HepG2 (cell line): ENCODE measurements around the gene SERTAD2. TPM values are rescaled to one million over a fixed set of nuclear protein-coding genes. Genes with fewer than 3 reads are reported as not detected.

ENCODE experiments used
- ASH2L ChIP-seq: fragments of 300-600, 200-600 bp; sonication (generic); IDR thresholded peaks from 2 replicates; pipeline ENCODE4 v1.7.0; 2017; ENCODE audit warnings: low read depth, mild to moderate bottlenecking, moderate library complexity, mixed read lengths, low read length; ENCODE audit not compliant: insufficient read length
- GATAD2A ChIP-seq: IDR thresholded peaks from 2 replicates; pipeline ENCODE4 v1.6.1; 2016
- HDAC1 ChIP-seq: sonication (generic); formaldehyde crosslinking; IDR thresholded peaks from 2 replicates; pipeline ENCODE4 v1.5.1; 2020; ENCODE audit warnings: mild to moderate bottlenecking, missing genetic modification reagents
- KDM6A ChIP-seq: IDR thresholded peaks from 2 replicates; pipeline ENCODE4 v1.6.1; 2016; ENCODE audit warnings: low read depth
- KMT2A ChIP-seq: sonication (generic); formaldehyde crosslinking; IDR thresholded peaks from 2 replicates; pipeline ENCODE4 v1.4.0; 2020; ENCODE audit warnings: missing genetic modification reagents
- LRRFIP1 ChIP-seq: sonication (generic); formaldehyde crosslinking; conservative IDR thresholded peaks from 2 replicates; pipeline ENCODE4 v1.4.0; 2020; ENCODE audit warnings: missing genetic modification reagents
- MAX ChIP-seq: IDR thresholded peaks from 2 replicates; pipeline ENCODE4 v1.6.1; 2012; ENCODE audit warnings: inconsistent platforms
- NRL ChIP-seq: sonication (generic); formaldehyde crosslinking; IDR thresholded peaks from 2 replicates; pipeline ENCODE4 v1.5.0; 2020; ENCODE audit warnings: missing genetic modification reagents, mild to moderate bottlenecking, moderate library complexity, borderline replicate concordance
- POGZ ChIP-seq: sonication (generic); formaldehyde crosslinking; IDR thresholded peaks from 2 replicates; pipeline ENCODE4 v1.4.0; 2020; ENCODE audit warnings: mild to moderate bottlenecking, missing genetic modification reagents
- SIN3B ChIP-seq: fragments of 150-350 bp; IDR thresholded peaks from 2 replicates; pipeline ENCODE4 v1.6.1; 2014; ENCODE audit warnings: low read length
- SMAD3 ChIP-seq: sonication (generic); formaldehyde crosslinking; IDR thresholded peaks from 2 replicates; pipeline ENCODE4 v1.4.0; 2020; ENCODE audit warnings: missing genetic modification reagents
- TARDBP ChIP-seq: sonication (generic); formaldehyde crosslinking; IDR thresholded peaks from 2 replicates; pipeline ENCODE4 v1.8.0; 2022; ENCODE audit warnings: mild to moderate bottlenecking, missing genetic modification reagents
- TBX3 ChIP-seq: fragments of 450-650 bp; IDR thresholded peaks from 2 replicates; pipeline ENCODE4 v1.6.1; 2017; ENCODE audit warnings: antibody characterized with exemption, mild to moderate bottlenecking, inconsistent platforms, borderline replicate concordance
- TFDP2 ChIP-seq: sonication (generic); formaldehyde crosslinking; IDR thresholded peaks from 2 replicates; pipeline ENCODE4 v1.4.0; 2020; ENCODE audit warnings: missing genetic modification reagents
- TGIF2 ChIP-seq: IDR thresholded peaks from 2 replicates; pipeline ENCODE4 v1.6.1; 2016; ENCODE audit warnings: control low read depth, missing compliant biosample characterization
- YY1 ChIP-seq: IDR thresholded peaks from 2 replicates; pipeline ENCODE4 v1.6.1; 2011; ENCODE audit warnings: low read length, low read depth, moderate library complexity, mild to moderate bottlenecking; ENCODE audit not compliant: insufficient read depth, insufficient replicate concordance
- ZNF142 ChIP-seq: sonication (generic); formaldehyde crosslinking; IDR thresholded peaks from 2 replicates; pipeline ENCODE4 v1.4.0; 2020; ENCODE audit warnings: missing genetic modification reagents
- ZNF235 ChIP-seq: sonication (generic); formaldehyde crosslinking; IDR thresholded peaks from 2 replicates; pipeline ENCODE4 v1.8.1; 2023; ENCODE audit warnings: mild to moderate bottlenecking, missing genetic modification reagents, borderline replicate concordance
- ZNF274 ChIP-seq: sonication (generic); formaldehyde crosslinking; IDR thresholded peaks from 2 replicates; pipeline ENCODE4 v1.5.1; 2020; ENCODE audit warnings: mild to moderate bottlenecking, missing genetic modification reagents
- ZNF382 ChIP-seq: sonication (generic); formaldehyde crosslinking; IDR thresholded peaks from 2 replicates; pipeline ENCODE4 v1.5.0; 2020; ENCODE audit warnings: missing genetic modification reagents, mild to moderate bottlenecking, borderline replicate concordance
- ZNF766 ChIP-seq: sonication (generic); formaldehyde crosslinking; IDR thresholded peaks from 2 replicates; pipeline ENCODE4 v1.5.0; 2020; ENCODE audit warnings: missing genetic modification reagents, borderline replicate concordance
- ZSCAN22 ChIP-seq: sonication (generic); formaldehyde crosslinking; IDR thresholded peaks from 2 replicates; pipeline ENCODE4 v1.4.0; 2020; ENCODE audit warnings: mild to moderate bottlenecking, missing genetic modification reagents
- polyA plus RNA-seq, 8 experiments: library from polyadenylated mRNA; depleted of rRNA in 3 of 8; stranded (reverse) in 7 of 8; unstranded in 1 of 8; fragments of >200 nt; fragmentation: Illumina TruSeq in 4 of 8; extraction: Trizol in 4 of 8; gene quantifications; 2 replicates each; pipeline versions ENCODE4 v1.2.1 to v1.2.3, GENCODE V29; 2011 to 2016; ENCODE audit warnings: low read depth in 4 of 8, missing spikeins in 1 of 8, mixed read lengths in 1 of 8; ENCODE audit not compliant: insufficient read depth in 1 of 8
- total RNA-seq, 5 experiments: library from RNA; depleted of rRNA; stranded (reverse); fragments of >200 nt; fragmentation: Illumina TruSeq; extraction: Trizol; gene quantifications; 2 replicates each; pipeline ENCODE4 v1.2.3, GENCODE V29; 2016; ENCODE audit warnings: low read depth in 1 of 5

Gene SERTAD2
- total and polyA plus RNA-seq, 2 of the 13 experiments (the other 11 are each of a cell fraction or from before 2014, with no cell fraction given), result 6.7 to 22.6 TPM

- TF ChIP-seq TFDP2 (no peak), HDAC1 (peak; percentile 29; the same call in 1 of the 2 replicates), TBX3 (no peak), GATAD2A (peak; percentile 84), TARDBP (CRISPR knock-in tag) (0 out of 2 replicates have a peak, but pooled peaks have one; percentile 41), ZSCAN22 (CRISPR knock-in tag) (no peak), ZNF766 (CRISPR knock-in tag) (no peak), SIN3B (no peak), ZNF142 (no peak), TGIF2 (CRISPR knock-in tag) (peak; percentile 59; the same call in 1 of the 2 replicates), MAX (peak; percentile 42; the same call in 1 of the 2 replicates), ZNF235 (CRISPR knock-in tag) (no peak), YY1 (peak; percentile 19), NRL (CRISPR knock-in tag) (no peak), ZNF382 (CRISPR knock-in tag) (no peak), ASH2L (peak; percentile 77), KDM6A (CRISPR knock-in tag) (0 out of 2 replicates have a peak, but pooled peaks have one; percentile 69), ZNF274 (CRISPR knock-in tag) (no peak), POGZ (CRISPR knock-in tag) (peak; percentile 57; the same call in 1 of the 2 replicates), KMT2A (CRISPR knock-in tag) (peak; percentile 76), SMAD3 (CRISPR knock-in tag) (no peak), LRRFIP1 (CRISPR knock-in tag) (no peak)
These were observed 2.9 kb downstream of the SERTAD2 start (continued) for GRCh38 chr2:64650722-64651338.
